IMR-90 (cell line): ENCODE measurements around the gene OR2T35. TPM values are rescaled to one million over a fixed set of nuclear protein-coding genes. Genes with fewer than 3 reads are reported as not detected.

ENCODE experiments used
- ATAC-seq: fragments of 200-7000 bp; cut with Tn5 transposase; 2 replicates; pipeline ENCODE4 v1.9.1; 2020; ENCODE audit warnings: low read depth, mild to moderate bottlenecking, moderate library complexity
- BruUV-seq: library from RNA; stranded (reverse); fragments of 400-500 nt; replicated peaks from 2 replicates; lab custom pipeline; 2021; lab: Mats Ljungman, UMichigan
- CTCF ChIA-PET: fragments of 300-600 bp; formaldehyde crosslinking; extraction: SDS; loops from one replicate; lab custom pipeline; 2021; ENCODE audit warnings: antibody characterized with exemption; lab: Yijun Ruan, JAX
- POLR2A ChIA-PET: fragments of 300-600 bp; sonication (Branson Sonifier 250); formaldehyde crosslinking; loops from one replicate; lab custom pipeline; 2022; ENCODE audit warnings: antibody characterized with exemption; ENCODE audit not compliant: unreplicated experiment; lab: Charles Lee
- DNase-seq: peaks from one replicate; pipeline ENCODE4 v3.0.0; 2013
- H2AFZ ChIP-seq: replicated peaks from 2 replicates; pipeline ENCODE3; 2013; ENCODE audit warnings: low read length, mild to moderate bottlenecking; ENCODE audit not compliant: poor library complexity
- H2AK5ac ChIP-seq: 2 replicates; pipeline ENCODE4 v1.6.1; 2013; ENCODE audit warnings: low read depth, low read length, inconsistent platforms
- H2AK9ac ChIP-seq: replicated peaks from 2 replicates; pipeline ENCODE3; 2013; ENCODE audit warnings: mild to moderate bottlenecking, low read depth, low read length, moderate library complexity; ENCODE audit not compliant: poor library complexity
- H2BK120ac ChIP-seq: 2 replicates; pipeline ENCODE4 v1.6.1; 2013; ENCODE audit warnings: low read depth, low read length, inconsistent platforms
- H2BK15ac ChIP-seq: 3 replicates; pipeline ENCODE4 v1.6.1; 2013; ENCODE audit warnings: low read depth, low read length, inconsistent platforms
- H2BK20ac ChIP-seq: 2 replicates; pipeline ENCODE4 v1.6.1; 2013; ENCODE audit warnings: low read depth, mild to moderate bottlenecking, inconsistent platforms, low read length, moderate library complexity
- H2BK5ac ChIP-seq: 2 replicates; pipeline ENCODE4 v1.6.1; 2013; ENCODE audit warnings: mild to moderate bottlenecking, low read depth, low read length, inconsistent platforms; ENCODE audit not compliant: poor library complexity, severe bottlenecking
- H3K14ac ChIP-seq: replicated peaks from 2 replicates; pipeline ENCODE4 v1.6.1; 2013; ENCODE audit warnings: low read depth, low read length, inconsistent platforms
- H3K18ac ChIP-seq: 2 replicates; pipeline ENCODE4 v1.6.1; 2013; ENCODE audit warnings: low read depth, low read length, control low read depth
- H3K23ac ChIP-seq: 2 replicates; pipeline ENCODE4 v1.6.1; 2013; ENCODE audit warnings: low read depth, low read length, inconsistent platforms
- H3K27ac ChIP-seq: 2 replicates; pipeline ENCODE4 v1.5.1; 2013; ENCODE audit warnings: mild to moderate bottlenecking, control low read depth, low read length; ENCODE audit not compliant: insufficient read depth
- H3K27me3 ChIP-seq: 2 replicates; pipeline ENCODE4 v1.6.1; 2013; ENCODE audit warnings: low read length; ENCODE audit not compliant: control insufficient read depth, insufficient read depth
- H3K36me3 ChIP-seq: 2 replicates; pipeline ENCODE4 v1.6.1; 2013; ENCODE audit warnings: low read length, mixed read lengths; ENCODE audit not compliant: control insufficient read depth, insufficient read depth
- H3K4ac ChIP-seq: 2 replicates; pipeline ENCODE4 v1.6.1; 2013; ENCODE audit warnings: low read depth, low read length, inconsistent platforms
- H3K4me1 ChIP-seq: 2 replicates; pipeline ENCODE4 v1.6.1; 2013; ENCODE audit warnings: low read length, mixed read lengths; ENCODE audit not compliant: control insufficient read depth, insufficient read depth
- H3K4me2 ChIP-seq: 2 replicates; pipeline ENCODE4 v1.6.1; 2013; ENCODE audit warnings: low read depth, mild to moderate bottlenecking, control low read depth, low read length, moderate library complexity
- H3K4me3 ChIP-seq: 2 replicates; pipeline ENCODE4 v1.5.1; 2013; ENCODE audit warnings: low read depth, mild to moderate bottlenecking, control low read depth, low read length, moderate library complexity; ENCODE audit not compliant: insufficient read depth
- H3K56ac ChIP-seq: 2 replicates; pipeline ENCODE4 v1.6.1; 2013; ENCODE audit warnings: low read length, inconsistent platforms; ENCODE audit not compliant: insufficient read depth; ENCODE audit errors: extremely low read depth
- H3K79me1 ChIP-seq, 2 experiments: 2 replicates each; pipeline ENCODE4 v1.6.1; 2013; ENCODE audit warnings: low read length in 2 of 2, inconsistent platforms in 1 of 2, low read depth in 1 of 2
- H3K9ac ChIP-seq: 2 replicates; pipeline ENCODE4 v1.6.1; 2013; ENCODE audit warnings: low read depth, low read length, control low read depth
- H3K9me1 ChIP-seq: 2 replicates; pipeline ENCODE4 v1.6.1; 2013; ENCODE audit warnings: low read length, inconsistent platforms; ENCODE audit not compliant: insufficient read depth
- H3K9me3 ChIP-seq: 2 replicates; pipeline ENCODE4 v1.6.1; 2013; ENCODE audit warnings: low read length; ENCODE audit not compliant: control insufficient read depth, insufficient read depth
- H4K20me1 ChIP-seq: 2 replicates; pipeline ENCODE4 v1.6.1; 2013; ENCODE audit warnings: low read length, inconsistent platforms; ENCODE audit not compliant: insufficient read depth
- H4K5ac ChIP-seq: 2 replicates; pipeline ENCODE4 v1.6.1; 2013; ENCODE audit warnings: mild to moderate bottlenecking, low read depth, low read length, control low read depth
- H4K8ac ChIP-seq, 2 experiments: 2 replicates each; pipeline ENCODE4 v1.6.1; 2013; ENCODE audit warnings: low read depth in 2 of 2, low read length in 2 of 2, control low read depth in 1 of 2, inconsistent platforms in 1 of 2
- H4K91ac ChIP-seq: 2 replicates; pipeline ENCODE4 v1.6.1; 2013; ENCODE audit warnings: low read depth, low read length, inconsistent platforms; ENCODE audit not compliant: insufficient read depth
- BHLHE40 ChIP-seq: fragments of 150-350 bp; IDR thresholded peaks from 2 replicates; pipeline ENCODE4 v1.6.1; 2016; ENCODE audit warnings: mild to moderate bottlenecking, low read depth, low read length
- CEBPB ChIP-seq: IDR thresholded peaks from 2 replicates; pipeline ENCODE4 v1.6.1; 2012; ENCODE audit warnings: low read depth, low read length, improper control_type of control experiment
- CHD1 ChIP-seq: IDR thresholded peaks from 2 replicates; pipeline ENCODE4 v1.6.1; 2012; ENCODE audit warnings: low read depth, low read length, improper control_type of control experiment
- CTCF ChIP-seq: conservative IDR thresholded peaks from 2 replicates; pipeline ENCODE4 v1.5.1; 2012; ENCODE audit warnings: mild to moderate bottlenecking, low read depth, low read length, improper control_type of control experiment
- ELK1 ChIP-seq: fragments of 150-350 bp; IDR thresholded peaks from 2 replicates; pipeline ENCODE4 v1.6.1; 2016; ENCODE audit warnings: low read depth, mild to moderate bottlenecking, low read length, moderate library complexity, borderline replicate concordance
- FOS ChIP-seq: fragments of 150-350 bp; IDR thresholded peaks from 2 replicates; pipeline ENCODE4 v1.6.1; 2016; ENCODE audit warnings: low read depth, low read length
- MAFK ChIP-seq: IDR thresholded peaks from 2 replicates; pipeline ENCODE4 v1.6.1; 2012; ENCODE audit warnings: low read depth, low read length, improper control_type of control experiment
- MAZ ChIP-seq: IDR thresholded peaks from 2 replicates; pipeline ENCODE4 v1.6.1; 2012; ENCODE audit warnings: low read depth, mild to moderate bottlenecking, low read length, improper control_type of control experiment, moderate library complexity, borderline replicate concordance
- MXI1 ChIP-seq: IDR thresholded peaks from 2 replicates; pipeline ENCODE4 v1.6.1; 2012; ENCODE audit warnings: low read depth, mild to moderate bottlenecking, low read length, moderate library complexity, borderline replicate concordance
- NFE2L2 ChIP-seq: fragments of 150-350 bp; IDR thresholded peaks from 2 replicates; pipeline ENCODE4 v1.6.1; 2016; ENCODE audit warnings: low read depth, mild to moderate bottlenecking, low read length
- POLR2A ChIP-seq: IDR thresholded peaks from 2 replicates; pipeline ENCODE4 v1.6.1; 2012; ENCODE audit warnings: mild to moderate bottlenecking, low read depth, low read length
- RAD21 ChIP-seq: IDR thresholded peaks from 2 replicates; pipeline ENCODE4 v1.6.1; 2012; ENCODE audit warnings: low read length, improper control_type of control experiment
- RCOR1 ChIP-seq: IDR thresholded peaks from 2 replicates; pipeline ENCODE4 v1.6.1; 2012; ENCODE audit warnings: mild to moderate bottlenecking, low read length, improper control_type of control experiment; ENCODE audit not compliant: insufficient replicate concordance
- RFX5 ChIP-seq: IDR thresholded peaks from 2 replicates; pipeline ENCODE4 v1.8.0; 2012; ENCODE audit warnings: low read depth, mild to moderate bottlenecking, low read length, moderate library complexity
- SMC3 ChIP-seq: fragments of 150-350 bp; IDR thresholded peaks from 2 replicates; pipeline ENCODE4 v1.6.1; 2016; ENCODE audit warnings: low read depth, mild to moderate bottlenecking, antibody characterized with exemption, low read length, moderate library complexity
- WGBS, 2 experiments: methylation state at CpG; one replicate each; pipeline versions ENCODE4 v1.1.5 to v1.1.7; 2013; ENCODE audit warnings: missing lambda C conversion rate in 2 of 2; ENCODE audit not compliant: insufficient read length in 1 of 2; ENCODE audit errors: extremely low coverage in 2 of 2; 5-methylcytosine and 5-hydroxymethylcytosine counted together
- dilution Hi-C: fragments of 300-500 bp; cut with HindIII; formaldehyde crosslinking; loops from one replicate; pipeline ENCODE4 v1.14.3; 2018; ENCODE audit warnings: low sequenced_read_pairs; ENCODE audit not compliant: unreplicated experiment
- in situ Hi-C: fragments of 300-500 bp; cut with MboI; formaldehyde crosslinking; loops from 3 replicates; pipeline ENCODE4 v1.14.3; 2019; ENCODE audit warnings: low sequenced_read_pairs, inconsistent platforms, mixed read lengths
- intact Hi-C: fragments of 100-400 bp; cut with micrococcal nuclease; formaldehyde crosslinking; loops from 2 replicates; pipeline ENCODE4 v1.10.0; 2022
- polyA plus RNA-seq, 3 experiments: library from polyadenylated mRNA; depleted of rRNA; stranded (reverse); fragments of >200 nt; gene quantifications; 2 replicates each; pipeline ENCODE4 v1.2.3, GENCODE V29; 2012; ENCODE audit warnings: low replicate concordance in 1 of 3
- total RNA-seq: library from RNA; depleted of rRNA; stranded (reverse); fragments of >200 nt; gene quantifications from 2 replicates; pipeline ENCODE4 v1.2.3, GENCODE V29; 2012
- TF ChIP-seq, protein P1 (sequence below): fragments of 150-350 bp; IDR thresholded peaks from 2 replicates; pipeline ENCODE4 v1.6.1; 2017; ENCODE audit warnings: mild to moderate bottlenecking, antibody characterized with exemption, low read length, low read depth

Gene OR2T35
- total and polyA plus RNA-seq, 2 of the 4 experiments (the other 2 are of a cell fraction) = not detected

DNA sequence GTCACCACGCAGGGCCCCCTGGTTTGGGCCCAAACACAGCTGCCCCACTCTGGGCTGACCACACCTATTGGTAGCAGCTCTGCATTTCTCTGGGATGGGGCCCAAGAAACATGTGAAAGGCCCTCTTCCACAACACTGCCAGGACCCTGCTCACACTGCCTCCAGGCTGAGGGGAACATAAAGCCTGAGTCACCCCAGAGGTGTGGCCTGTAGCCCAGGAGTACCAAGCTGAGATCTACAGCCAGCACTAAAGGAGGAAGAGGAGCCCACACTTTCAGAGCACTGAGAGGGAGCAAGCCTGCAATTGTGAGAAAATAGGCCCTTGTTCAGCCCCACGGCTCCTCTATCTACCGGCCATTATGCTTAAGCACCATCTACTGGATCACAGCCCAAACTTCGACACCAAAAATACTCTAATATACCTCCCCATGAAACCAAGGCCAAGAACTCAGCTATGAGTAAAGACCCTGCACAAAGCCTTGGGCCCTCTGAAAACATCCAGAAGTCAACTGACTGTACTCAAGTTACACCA lies 33.1 kb downstream of the OR2T35 start:
- Histone ChIP-seq H3K18ac (no peak overlapping the region), H3K27ac (no peak overlapping the region), H3K27me3 (no peaks in the 10 kb centered on the region), H3K56ac (no peak overlapping the region), H2BK15ac (no peak overlapping the region), H3K36me3 (no peaks in the 10 kb centered on the region), H2AK5ac (no peak overlapping the region), H2AFZ (no peak overlapping the region), H3K4me1 (no peaks in the 10 kb centered on the region), H3K4ac (no peak overlapping the region), H4K20me1 (no peaks in the 10 kb centered on the region), H2BK120ac (no peak overlapping the region), H3K9me1 (no peaks in the 10 kb centered on the region), H3K4me3 (no peak overlapping the region), H2BK5ac (no peak overlapping the region), H2BK20ac (no peak overlapping the region), H3K9me3 (no peaks in the 10 kb centered on the region), H3K79me1 (no peaks in the 10 kb centered on the region), H4K5ac (no peak overlapping the region), H3K9ac (no peak overlapping the region), H3K4me2 (no peak overlapping the region), H3K14ac (no peak overlapping the region), H3K23ac (no peak overlapping the region), H2AK9ac (no peak overlapping the region), H4K91ac (no peak overlapping the region), H4K8ac (no peak overlapping the region)
- TF ChIP-seq POLR2A (no peak), RCOR1 (no peak), MAZ (no peak), ELK1 (no peak), NFE2L2 (no peak), BHLHE40 (no peak), FOS (no peak), CEBPB (no peak), RAD21 (no peak), SMC3 (no peak), RFX5 (no peak), CHD1 (no peak), MXI1 (no peak), MAFK (no peak), CTCF (no peak)
- TF ChIP-seq, protein P1, sequence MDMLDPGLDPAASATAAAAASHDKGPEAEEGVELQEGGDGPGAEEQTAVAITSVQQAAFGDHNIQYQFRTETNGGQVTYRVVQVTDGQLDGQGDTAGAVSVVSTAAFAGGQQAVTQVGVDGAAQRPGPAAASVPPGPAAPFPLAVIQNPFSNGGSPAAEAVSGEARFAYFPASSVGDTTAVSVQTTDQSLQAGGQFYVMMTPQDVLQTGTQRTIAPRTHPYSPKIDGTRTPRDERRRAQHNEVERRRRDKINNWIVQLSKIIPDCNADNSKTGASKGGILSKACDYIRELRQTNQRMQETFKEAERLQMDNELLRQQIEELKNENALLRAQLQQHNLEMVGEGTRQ = no peak
- ChIA-PET CTCF (no interaction called here), POLR2A (no interaction called here)
- dilution Hi-C loops (no loop called here), in situ Hi-C loops (no loop called here), intact Hi-C loops (no loop called here)
- BruUV-seq = no TSS peak
- no peak for ATAC-seq
- WGBS, 2 experiments = no CpG with 5 or more reads among the region's 4 CpGs
- no peak for DNase-seq
